Heart left ventricle (tissue), 13 donors: ENCODE results near the gene NUDT4B.
"Not testable (repeated sequence)": the region's sequence is repeated elsewhere in the genome, so short reads cannot be mapped to it uniquely, and the experiment has no call there.

ENCODE experiments used
- POLR2A ChIP-seq, 2 donors: fragments of 450-650 bp; IDR thresholded peaks; one replicate each; pipeline ENCODE4 v1.6.1; 2017; ENCODE audit warnings: antibody characterized with exemption in 2 of 2, mild to moderate bottlenecking in 2 of 2, moderate library complexity in 2 of 2
- TF ChIP-seq, protein P1 (sequence below), 12 donors: fragments of 200-600 bp; sonication (generic) in 4 of 12; IDR thresholded peaks; one replicate each; pipeline versions ENCODE4 v1.5.0 to v1.8.0; 2018 to 2022; ENCODE audit warnings: antibody characterized with exemption in 12 of 12, mild to moderate bottlenecking in 5 of 12
- donor health status: ischemic (EF 13 %, LVEDD 7.1; RV severe dilation, severe dysfunction).
- donor health status: DM: no; HTN: yes; CAD: no.
- donor health status: DM: no; HTN: no; CAD: no.
- donor health status: ischemic (EF 25% LVEDD 6.9; RV normal size, moderate dysfunction).
- donor health status: ischemic (EF 25% LVEDD 5.7; RV mildly dilated, moderate dysfunction).
- donor health status: ischemic (EF 35%, LVEDD 5.7; RV mildly dilated, moderate dysfunction).
- donor health status: nonischemic (EF 11% LVEDD 7.7; RV severe dilation, severe dysfunction).
- donor health status: DM: yes; HTN: yes; CAD: no.
- donor health status: PGD.
- donor health status: ischemic (EF 29% LVEDD 5.4; RV normal size, mild dysfunction).
- donor health status: nonischemic (EF 23%, LVEDD 6.1; RV moderate dilation, normal function).

DNA sequence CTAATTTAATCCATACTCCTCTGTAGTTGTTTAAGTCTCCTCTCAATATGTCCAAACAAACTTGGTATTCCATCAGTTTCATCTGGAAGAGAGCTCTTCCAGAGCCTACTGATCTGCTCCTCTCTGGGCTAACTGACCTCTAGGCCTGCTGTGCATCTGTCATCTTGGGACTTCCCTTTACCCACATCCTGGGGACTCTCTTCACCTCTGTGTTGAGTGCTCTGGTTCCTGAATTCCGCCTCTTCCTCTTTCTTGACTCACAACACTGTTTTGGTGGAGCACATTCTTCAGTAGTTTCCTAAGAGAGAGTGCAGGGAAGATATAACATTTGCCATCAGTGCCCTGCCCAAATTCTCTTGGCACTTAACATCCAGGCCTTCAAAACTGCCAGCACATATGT is 13.0 kb upstream of the NUDT4B start:
- TF ChIP-seq, protein P1, sequence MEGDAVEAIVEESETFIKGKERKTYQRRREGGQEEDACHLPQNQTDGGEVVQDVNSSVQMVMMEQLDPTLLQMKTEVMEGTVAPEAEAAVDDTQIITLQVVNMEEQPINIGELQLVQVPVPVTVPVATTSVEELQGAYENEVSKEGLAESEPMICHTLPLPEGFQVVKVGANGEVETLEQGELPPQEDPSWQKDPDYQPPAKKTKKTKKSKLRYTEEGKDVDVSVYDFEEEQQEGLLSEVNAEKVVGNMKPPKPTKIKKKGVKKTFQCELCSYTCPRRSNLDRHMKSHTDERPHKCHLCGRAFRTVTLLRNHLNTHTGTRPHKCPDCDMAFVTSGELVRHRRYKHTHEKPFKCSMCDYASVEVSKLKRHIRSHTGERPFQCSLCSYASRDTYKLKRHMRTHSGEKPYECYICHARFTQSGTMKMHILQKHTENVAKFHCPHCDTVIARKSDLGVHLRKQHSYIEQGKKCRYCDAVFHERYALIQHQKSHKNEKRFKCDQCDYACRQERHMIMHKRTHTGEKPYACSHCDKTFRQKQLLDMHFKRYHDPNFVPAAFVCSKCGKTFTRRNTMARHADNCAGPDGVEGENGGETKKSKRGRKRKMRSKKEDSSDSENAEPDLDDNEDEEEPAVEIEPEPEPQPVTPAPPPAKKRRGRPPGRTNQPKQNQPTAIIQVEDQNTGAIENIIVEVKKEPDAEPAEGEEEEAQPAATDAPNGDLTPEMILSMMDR (IDR thresholded peaks at IDR 0.05): not testable (repeated sequence)
- TF ChIP-seq POLR2A (IDR thresholded peaks at IDR 0.05): not testable (repeated sequence)
